GM18868 (cell line): ENCODE results near the gene GRM4.

Experiments
- ATAC-seq: cut with Tn5 transposase; IDR thresholded peaks from one replicate; pipeline ENCODE4 v1.9.1; 2021; ENCODE audit warnings: mild to moderate bottlenecking, moderate library complexity; ENCODE audit not compliant: unreplicated experiment

The GRM4 gene

GRCh38 chr6:34086558-34086957, 59.3 kb downstream of the GRM4 start:
- ATAC-seq: no peak

GRCh38 chr6:34085453-34086170, 60.3 kb downstream of the GRM4 start:
- no peak for ATAC-seq

- no peak for ATAC-seq
Observed at GRCh38 chr6:34084591-34085290, 61.1 kb downstream of the GRM4 start.

GRCh38 chr6:34082864-34083626, 62.8 kb downstream of the GRM4 start:
- ATAC-seq: no peak

GRCh38 chr6:34082348-34082747, 63.5 kb downstream of the GRM4 start:
- ATAC-seq: no peak

- no peak for ATAC-seq
Observed at GRCh38 chr6:34080357-34080756, 65.5 kb downstream of the GRM4 start.

GRCh38 chr6:34079899-34080298, 66.0 kb downstream of the GRM4 start:
- ATAC-seq: no peak

GRCh38 chr6:34075906-34076305, 70.0 kb downstream of the GRM4 start:
- ATAC-seq: no peak

GRCh38 chr6:34074064-34074742, 71.7 kb downstream of the GRM4 start:
- no peak for ATAC-seq

- no peak for ATAC-seq
Observed at GRCh38 chr6:34073540-34073939, 72.3 kb downstream of the GRM4 start.

GRCh38 chr6:34072727-34073126, 73.2 kb downstream of the GRM4 start:
- no peak for ATAC-seq

- no peak for ATAC-seq
Observed at GRCh38 chr6:34071884-34072379, 74.0 kb downstream of the GRM4 start.

- ATAC-seq: no peak
Observed at GRCh38 chr6:34071136-34071883, 74.6 kb downstream of the GRM4 start.

- ATAC-seq: no peak
Observed at GRCh38 chr6:34070315-34071135, 75.4 kb downstream of the GRM4 start.

- no peak for ATAC-seq
Observed at GRCh38 chr6:34068462-34069044, 77.3 kb downstream of the GRM4 start.

GRCh38 chr6:34067814-34068213, 78.1 kb downstream of the GRM4 start:
- no peak for ATAC-seq

GRCh38 chr6:34066772-34067770, 78.8 kb downstream of the GRM4 start:
- ATAC-seq: no peak

- ATAC-seq: no peak
Observed at GRCh38 chr6:34066218-34066571, 79.7 kb downstream of the GRM4 start.
